ENCODE measurements around the gene PRDM15.

- TF ChIP-seq CTCF (IDR thresholded peaks at IDR 0.05) (no peak), POLR2AphosphoS5 (IDR thresholded peaks at IDR 0.05; ENCODE audit: low read depth, low read length) (no peak), REST (IDR thresholded peaks at IDR 0.05; ENCODE audit: insufficient read depth in 1 of 2, low read depth in 2 of 2, low read length in 1 of 2) (no peak), SIN3A (IDR thresholded peaks at IDR 0.05; ENCODE audit: borderline replicate concordance, insufficient read depth, low read depth, low read length) (no peak), TCF7L2 (IDR thresholded peaks at IDR 0.05; ENCODE audit: low read depth, low read length) (no peak)
These were observed 107.6 kb downstream of the PRDM15 start for GRCh38 chr21:41771625-41771945.
